ENCODE data around the gene SLC12A5.

The SLC12A5 gene

DNA sequence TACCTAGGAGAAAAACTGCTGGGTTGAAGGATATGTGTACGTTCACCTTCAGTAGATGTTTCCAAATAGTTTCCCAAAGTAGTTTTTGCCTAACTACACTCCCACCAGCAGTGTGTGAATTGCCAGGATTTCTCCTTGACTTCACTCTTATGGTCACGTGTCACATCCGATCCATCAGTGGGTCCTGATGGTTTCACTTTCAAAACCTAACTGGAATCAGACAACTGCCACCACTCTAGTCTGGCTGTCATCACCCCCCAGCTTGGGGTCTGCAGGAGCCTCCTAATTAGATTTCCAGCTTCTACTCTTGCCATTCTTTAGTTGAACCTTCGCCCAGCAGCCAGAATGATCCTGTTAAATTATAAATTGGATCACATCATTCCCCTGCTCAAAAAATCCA is 8.5 kb upstream of the SLC12A5 start:
- Histone ChIP-seq H3K4me3 (ENCODE audit: low read depth in 1 of 2, low read length in 2 of 2) (no peak overlapping the region), H3K9me3 (ENCODE audit: control insufficient read depth in 1 of 2, low read length in 2 of 2) (no peaks in the 10 kb centered on the region), H3K4me1 (ENCODE audit: control insufficient read depth in 1 of 2, insufficient read depth in 2 of 2, low read length in 2 of 2) (peaks cover 0 to 16% of the 10 kb centered on the region in 2 donors), H3K27me3 (ENCODE audit: low read depth, low read length) (peaks cover 29% of the 10 kb centered on the region), H3K36me3 (ENCODE audit: control insufficient read depth in 1 of 2, insufficient read depth in 2 of 2, low read length in 2 of 2) (no peaks in the 10 kb centered on the region), H3K27ac (ENCODE audit: low read length) (no peak overlapping the region)

- H3K27ac ChIP-seq (ENCODE audit: low read length): no peak overlapping the region
- H3K9me3 ChIP-seq (ENCODE audit: control insufficient read depth in 1 of 2, low read length in 2 of 2): no peaks in the 10 kb centered on the region
- peak overlapping the region in 1 of 2 donors; percentile 58 for H3K4me3 ChIP-seq (ENCODE audit: low read depth in 1 of 2, low read length in 2 of 2)
- peaks cover 0 to 16% of the 10 kb centered on the region in 2 donors for H3K4me1 ChIP-seq (ENCODE audit: control insufficient read depth in 1 of 2, insufficient read depth in 2 of 2, low read length in 2 of 2)
- H3K27me3 ChIP-seq (ENCODE audit: low read depth, low read length): peaks cover 35% of the 10 kb centered on the region
- H3K36me3 ChIP-seq (ENCODE audit: control insufficient read depth in 1 of 2, insufficient read depth in 2 of 2, low read length in 2 of 2): no peaks in the 10 kb centered on the region
These were observed 7.4 kb upstream of the SLC12A5 start for GRCh38 chr20:46021361-46022359.

DNA sequence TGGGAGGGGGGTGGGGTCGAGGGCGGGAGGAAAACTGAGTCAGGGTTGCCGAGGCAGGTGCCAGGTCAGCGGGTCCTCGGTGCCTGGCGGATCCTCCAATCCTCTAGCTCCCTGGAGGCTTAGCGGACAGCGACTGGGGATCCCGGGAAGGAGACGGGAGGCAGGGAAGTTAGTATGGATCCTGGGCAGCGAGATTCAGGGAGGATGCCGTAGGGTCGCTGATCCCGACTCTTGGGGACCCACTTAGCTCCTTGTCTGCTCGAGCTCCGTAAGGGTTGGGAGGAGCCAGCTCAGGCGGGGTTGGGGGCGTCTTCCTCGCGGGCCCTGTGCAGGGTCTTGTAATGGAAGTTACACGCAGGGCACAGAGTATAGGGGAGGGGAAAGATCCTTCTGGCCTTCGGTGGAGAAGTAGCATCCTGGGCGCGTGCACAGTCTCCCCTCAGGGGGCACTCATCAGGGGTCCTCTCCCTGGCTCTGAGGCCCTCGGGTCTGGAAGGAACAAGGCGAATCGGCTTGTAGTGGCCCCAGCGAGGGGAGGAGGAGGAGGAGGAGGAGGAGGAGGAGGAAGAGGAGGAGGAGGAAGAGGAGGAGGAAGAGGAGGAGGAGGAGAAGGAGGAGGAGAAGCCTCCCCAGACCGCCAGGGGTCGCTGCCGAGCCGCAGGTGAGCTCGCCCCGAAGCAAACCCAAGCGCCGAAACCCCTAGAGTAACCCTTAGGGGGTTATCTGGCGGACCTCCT is 6.4 kb upstream of the SLC12A5 start:
- no peak overlapping the region for H3K4me3 ChIP-seq (ENCODE audit: low read depth in 1 of 2, low read length in 2 of 2)
- H3K27me3 ChIP-seq (ENCODE audit: low read depth, low read length): peaks cover 35% of the 10 kb centered on the region
- H3K9me3 ChIP-seq (ENCODE audit: control insufficient read depth in 1 of 2, low read length in 2 of 2): no peaks in the 10 kb centered on the region
- H3K27ac ChIP-seq (ENCODE audit: low read length): no peak overlapping the region
- no peaks in the 10 kb centered on the region for H3K36me3 ChIP-seq (ENCODE audit: control insufficient read depth in 1 of 2, insufficient read depth in 2 of 2, low read length in 2 of 2)
- H3K4me1 ChIP-seq (ENCODE audit: control insufficient read depth in 1 of 2, insufficient read depth in 2 of 2, low read length in 2 of 2): peaks cover 0 to 16% of the 10 kb centered on the region in 2 donors

- no peak overlapping the region for H3K27ac ChIP-seq (ENCODE audit: low read length)
- no peak overlapping the region for H3K4me3 ChIP-seq (ENCODE audit: low read depth in 1 of 2, low read length in 2 of 2)
- H3K27me3 ChIP-seq (ENCODE audit: low read depth, low read length): peaks cover 41% of the 10 kb centered on the region
- H3K9me3 ChIP-seq (ENCODE audit: control insufficient read depth in 1 of 2, low read length in 2 of 2): no peaks in the 10 kb centered on the region
- H3K4me1 ChIP-seq (ENCODE audit: control insufficient read depth in 1 of 2, insufficient read depth in 2 of 2, low read length in 2 of 2): peaks cover 0 to 16% of the 10 kb centered on the region in 2 donors
- H3K36me3 ChIP-seq (ENCODE audit: control insufficient read depth in 1 of 2, insufficient read depth in 2 of 2, low read length in 2 of 2): no peaks in the 10 kb centered on the region
These were observed 5.9 kb upstream of the SLC12A5 start for GRCh38 chr20:46023148-46023484.

DNA sequence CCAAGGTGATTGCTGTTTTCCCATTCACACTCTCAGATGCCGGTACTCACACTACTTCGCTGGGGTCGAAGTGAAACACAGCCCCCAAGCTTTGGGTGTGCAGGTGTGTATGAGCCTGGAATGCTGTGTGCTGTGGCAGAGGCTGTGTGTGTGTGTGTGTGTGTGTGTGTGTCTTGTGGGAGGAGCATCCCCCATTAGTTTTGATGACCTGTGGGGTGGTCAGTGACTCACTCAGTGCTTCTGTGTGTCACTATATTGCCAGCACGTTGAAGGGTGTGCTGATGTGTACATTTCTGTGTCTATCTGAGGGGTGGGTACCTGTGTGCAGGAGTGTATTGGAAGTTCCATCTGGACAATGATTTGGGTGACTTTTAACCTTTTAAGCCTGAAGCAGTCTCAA is 5.0 kb upstream of the SLC12A5 start:
- H3K27me3 ChIP-seq (ENCODE audit: low read depth, low read length): peaks cover 42% of the 10 kb centered on the region
- no peaks in the 10 kb centered on the region for H3K36me3 ChIP-seq (ENCODE audit: control insufficient read depth in 1 of 2, insufficient read depth in 2 of 2, low read length in 2 of 2)
- H3K27ac ChIP-seq (ENCODE audit: low read length): no peak overlapping the region
- peaks cover 0 to 16% of the 10 kb centered on the region in 2 donors for H3K4me1 ChIP-seq (ENCODE audit: control insufficient read depth in 1 of 2, insufficient read depth in 2 of 2, low read length in 2 of 2)
- no peaks in the 10 kb centered on the region for H3K9me3 ChIP-seq (ENCODE audit: control insufficient read depth in 1 of 2, low read length in 2 of 2)
- H3K4me3 ChIP-seq (ENCODE audit: low read depth in 1 of 2, low read length in 2 of 2): no peak overlapping the region

- Histone ChIP-seq H3K27ac (ENCODE audit: low read length) (no peak overlapping the region), H3K4me1 (ENCODE audit: control insufficient read depth in 1 of 2, insufficient read depth in 2 of 2, low read length in 2 of 2) (peaks cover 0 to 16% of the 10 kb centered on the region in 2 donors), H3K27me3 (ENCODE audit: low read depth, low read length) (peaks cover 42% of the 10 kb centered on the region), H3K9me3 (ENCODE audit: control insufficient read depth in 1 of 2, low read length in 2 of 2) (no peaks in the 10 kb centered on the region), H3K36me3 (ENCODE audit: control insufficient read depth in 1 of 2, insufficient read depth in 2 of 2, low read length in 2 of 2) (no peaks in the 10 kb centered on the region), H3K4me3 (ENCODE audit: low read depth in 1 of 2, low read length in 2 of 2) (no peak overlapping the region)
These were observed 3.6 kb upstream of the SLC12A5 start for GRCh38 chr20:46025376-46025783.

- no peak overlapping the region for H3K4me3 ChIP-seq (ENCODE audit: low read depth in 1 of 2, low read length in 2 of 2)
- H3K27ac ChIP-seq (ENCODE audit: low read length): no peak overlapping the region
- peaks cover 50% of the 10 kb centered on the region for H3K27me3 ChIP-seq (ENCODE audit: low read depth, low read length)
- no peaks in the 10 kb centered on the region for H3K36me3 ChIP-seq (ENCODE audit: control insufficient read depth in 1 of 2, insufficient read depth in 2 of 2, low read length in 2 of 2)
- H3K4me1 ChIP-seq (ENCODE audit: control insufficient read depth in 1 of 2, insufficient read depth in 2 of 2, low read length in 2 of 2): peaks cover 0 to 12% of the 10 kb centered on the region in 2 donors
- no peaks in the 10 kb centered on the region for H3K9me3 ChIP-seq (ENCODE audit: control insufficient read depth in 1 of 2, low read length in 2 of 2)
These were observed 1.7 kb upstream of the SLC12A5 start for GRCh38 chr20:46027245-46027853.

DNA sequence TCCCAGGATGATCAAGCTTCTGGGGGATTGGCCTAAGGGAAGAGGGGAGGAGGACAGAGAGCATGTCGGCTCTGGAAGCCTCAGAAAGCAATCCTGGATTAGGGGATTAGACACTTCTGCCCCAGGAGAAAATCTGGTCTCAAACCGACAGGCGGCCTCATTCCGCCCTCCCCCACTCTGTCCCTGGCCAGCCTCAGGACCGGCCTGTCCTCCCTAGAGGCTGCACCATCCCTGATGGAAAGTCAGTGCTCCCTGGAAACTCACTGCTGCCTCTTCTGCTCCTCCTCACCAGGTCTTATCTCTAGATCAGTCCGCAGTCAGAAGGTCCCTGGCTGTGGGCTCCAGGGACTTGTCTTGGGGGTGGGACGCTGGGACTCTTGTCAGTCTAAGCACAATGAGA is 905 bp upstream of the SLC12A5 start:
- peaks cover 58% of the 10 kb centered on the region for H3K27me3 ChIP-seq (ENCODE audit: low read depth, low read length)

GRCh38 chr20:46030284-46031013 is 1.4 kb downstream of the SLC12A5 start:
- peaks cover 0 to 9% of the 10 kb centered on the region in 2 donors for H3K4me1 ChIP-seq (ENCODE audit: control insufficient read depth in 1 of 2, insufficient read depth in 2 of 2, low read length in 2 of 2)
- no peak overlapping the region for H3K4me3 ChIP-seq (ENCODE audit: low read depth in 1 of 2, low read length in 2 of 2)
- no peaks in the 10 kb centered on the region for H3K9me3 ChIP-seq (ENCODE audit: control insufficient read depth in 1 of 2, low read length in 2 of 2)
- H3K27me3 ChIP-seq (ENCODE audit: low read depth, low read length): peaks cover 61% of the 10 kb centered on the region
- no peaks in the 10 kb centered on the region for H3K36me3 ChIP-seq (ENCODE audit: control insufficient read depth in 1 of 2, insufficient read depth in 2 of 2, low read length in 2 of 2)
- no peak overlapping the region for H3K27ac ChIP-seq (ENCODE audit: low read length)

More for the DNA sequence above, 905 bp upstream of the SLC12A5 start:
- no peaks in the 10 kb centered on the region for H3K36me3 ChIP-seq (ENCODE audit: control insufficient read depth in 1 of 2, insufficient read depth in 2 of 2, low read length in 2 of 2)
- H3K4me1 ChIP-seq (ENCODE audit: control insufficient read depth in 1 of 2, insufficient read depth in 2 of 2, low read length in 2 of 2): peaks cover 0 to 9% of the 10 kb centered on the region in 2 donors
- H3K9me3 ChIP-seq (ENCODE audit: control insufficient read depth in 1 of 2, low read length in 2 of 2): no peaks in the 10 kb centered on the region
- H3K27ac ChIP-seq (ENCODE audit: low read length): no peak overlapping the region
- no peak overlapping the region for H3K4me3 ChIP-seq (ENCODE audit: low read depth in 1 of 2, low read length in 2 of 2)

- H3K27ac ChIP-seq (ENCODE audit: low read length): no peak overlapping the region
- no peak overlapping the region for H3K4me3 ChIP-seq (ENCODE audit: low read depth in 1 of 2, low read length in 2 of 2)
- H3K9me3 ChIP-seq (ENCODE audit: control insufficient read depth in 1 of 2, low read length in 2 of 2): no peaks in the 10 kb centered on the region
- no peaks in the 10 kb centered on the region for H3K36me3 ChIP-seq (ENCODE audit: control insufficient read depth in 1 of 2, insufficient read depth in 2 of 2, low read length in 2 of 2)
- peaks cover 0 to 9% of the 10 kb centered on the region in 2 donors for H3K4me1 ChIP-seq (ENCODE audit: control insufficient read depth in 1 of 2, insufficient read depth in 2 of 2, low read length in 2 of 2)
- H3K27me3 ChIP-seq (ENCODE audit: low read depth, low read length): peaks cover 54% of the 10 kb centered on the region
These were observed 2.1 kb downstream of the SLC12A5 start for GRCh38 chr20:46031014-46031569.

Data from muscle layer of duodenum (tissue), 2 donors.